BJ (cell line): ENCODE results near the gene LCP1. TPM values are rescaled to one million over a fixed set of nuclear protein-coding genes. Genes with fewer than 3 reads are reported as not detected.

ENCODE experiments used
- CTCF ChIA-PET: fragments of 350-600 bp; formaldehyde crosslinking; extraction: SDS; loops from one replicate; lab custom pipeline; 2021; ENCODE audit warnings: antibody characterized with exemption, inconsistent platforms; lab: Yijun Ruan, JAX
- POLR2A ChIA-PET: fragments of 300-600 bp; sonication (Branson Sonifier 250); formaldehyde crosslinking; extraction: SDS; loops from one replicate; lab custom pipeline; 2021; ENCODE audit warnings: antibody characterized with exemption; lab: Charles Lee
- DNase-seq: peaks from one replicate; pipeline ENCODE4 v3.0.0-alpha.2; 2011; ENCODE audit warnings: low read depth
- H3K27me3 ChIP-seq: 2 replicates; pipeline ENCODE4 v1.6.0; 2011; ENCODE audit warnings: low read length; ENCODE audit not compliant: control insufficient read depth, insufficient read depth
- H3K36me3 ChIP-seq: 2 replicates; pipeline ENCODE4 v1.5.1; 2011; ENCODE audit warnings: low read length; ENCODE audit not compliant: control insufficient read depth, insufficient read depth
- H3K4me3 ChIP-seq: 2 replicates; pipeline ENCODE4 v1.5.1; 2011; ENCODE audit warnings: low read depth, mild to moderate bottlenecking, control low read depth, low read length
- polyA plus RNA-seq: library from polyadenylated mRNA; depleted of rRNA; stranded (reverse); fragments of >200 nt; gene quantifications from 2 replicates; pipeline ENCODE4 v1.2.3, GENCODE V29; 2011
- TF ChIP-seq, protein P1 (sequence below): IDR thresholded peaks from 2 replicates; pipeline ENCODE4 v1.5.1; 2011; ENCODE audit warnings: low read depth, mild to moderate bottlenecking, control low read depth, inconsistent platforms, low read length, moderate library complexity; ENCODE audit not compliant: insufficient read depth

Gene LCP1
- polyA plus RNA-seq, 1 experiment, result 0.06 TPM

DNA sequence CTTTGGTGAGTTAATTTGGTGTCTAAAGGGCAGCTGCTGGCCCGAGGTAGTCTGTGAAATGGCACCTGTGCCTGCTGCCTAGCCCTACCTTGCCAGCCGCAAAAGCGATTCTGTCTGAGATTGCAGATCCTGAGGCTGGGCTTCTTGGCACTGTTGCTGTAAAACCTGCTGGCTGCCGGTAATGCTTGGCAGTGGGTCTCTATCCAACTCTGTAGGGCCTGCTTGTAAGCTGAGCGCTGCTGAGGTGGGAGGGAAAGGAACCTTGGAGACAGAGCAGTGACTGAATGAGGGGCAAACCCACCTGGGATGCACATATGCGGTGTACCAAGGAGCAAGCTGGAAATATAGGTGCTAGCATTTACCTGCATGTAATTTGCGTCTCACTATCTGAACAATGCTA is 11.7 kb downstream of the LCP1 start:
- Histone ChIP-seq H3K36me3 (no peaks in the 10 kb centered on the region), H3K4me3 (no peak overlapping the region), H3K27me3 (peaks cover 5% of the 10 kb centered on the region)
- TF ChIP-seq, protein P1, sequence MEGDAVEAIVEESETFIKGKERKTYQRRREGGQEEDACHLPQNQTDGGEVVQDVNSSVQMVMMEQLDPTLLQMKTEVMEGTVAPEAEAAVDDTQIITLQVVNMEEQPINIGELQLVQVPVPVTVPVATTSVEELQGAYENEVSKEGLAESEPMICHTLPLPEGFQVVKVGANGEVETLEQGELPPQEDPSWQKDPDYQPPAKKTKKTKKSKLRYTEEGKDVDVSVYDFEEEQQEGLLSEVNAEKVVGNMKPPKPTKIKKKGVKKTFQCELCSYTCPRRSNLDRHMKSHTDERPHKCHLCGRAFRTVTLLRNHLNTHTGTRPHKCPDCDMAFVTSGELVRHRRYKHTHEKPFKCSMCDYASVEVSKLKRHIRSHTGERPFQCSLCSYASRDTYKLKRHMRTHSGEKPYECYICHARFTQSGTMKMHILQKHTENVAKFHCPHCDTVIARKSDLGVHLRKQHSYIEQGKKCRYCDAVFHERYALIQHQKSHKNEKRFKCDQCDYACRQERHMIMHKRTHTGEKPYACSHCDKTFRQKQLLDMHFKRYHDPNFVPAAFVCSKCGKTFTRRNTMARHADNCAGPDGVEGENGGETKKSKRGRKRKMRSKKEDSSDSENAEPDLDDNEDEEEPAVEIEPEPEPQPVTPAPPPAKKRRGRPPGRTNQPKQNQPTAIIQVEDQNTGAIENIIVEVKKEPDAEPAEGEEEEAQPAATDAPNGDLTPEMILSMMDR, result no peak
- CTCF ChIA-PET, result interaction anchor here (0.9 to 2.1 kb wide), 3 partner anchors 11 to 31 kb away, joined by 3 to 12 read pairs (median 3); no protein-coding TSS in a partner anchor
- DNase-seq, result no peak
- POLR2A ChIA-PET, result no interaction called here

DNA sequence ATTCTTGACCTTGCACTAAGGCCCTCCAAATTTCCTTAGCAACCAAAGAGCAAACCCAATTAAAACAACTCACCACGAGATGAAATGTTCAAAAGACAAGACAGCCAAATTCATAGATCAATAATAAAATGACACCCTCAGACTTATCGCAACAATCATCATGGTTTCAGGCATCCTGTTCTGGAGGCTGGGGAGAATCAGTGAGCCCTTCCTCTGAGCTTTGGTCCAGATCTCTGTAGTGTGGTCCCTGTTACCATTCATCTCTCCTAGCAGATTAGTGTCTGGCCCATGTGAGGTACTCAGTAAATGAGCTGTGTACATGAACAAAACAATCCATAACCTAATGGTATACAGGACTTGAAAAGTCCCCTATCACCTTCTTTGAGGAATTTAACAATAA is 12.2 kb downstream of the LCP1 start:
- Histone ChIP-seq H3K27me3 (peaks cover 5% of the 10 kb centered on the region), H3K4me3 (no peak overlapping the region), H3K36me3 (no peaks in the 10 kb centered on the region)
- POLR2A ChIA-PET, result no interaction called here
- no peak for DNase-seq
- TF ChIP-seq, protein P1, result no peak
- CTCF ChIA-PET, result interaction anchor here (1.3 to 1.8 kb wide), 2 partner anchors 9 to 15 kb away, joined by 3 to 5 read pairs; no protein-coding TSS in a partner anchor

DNA sequence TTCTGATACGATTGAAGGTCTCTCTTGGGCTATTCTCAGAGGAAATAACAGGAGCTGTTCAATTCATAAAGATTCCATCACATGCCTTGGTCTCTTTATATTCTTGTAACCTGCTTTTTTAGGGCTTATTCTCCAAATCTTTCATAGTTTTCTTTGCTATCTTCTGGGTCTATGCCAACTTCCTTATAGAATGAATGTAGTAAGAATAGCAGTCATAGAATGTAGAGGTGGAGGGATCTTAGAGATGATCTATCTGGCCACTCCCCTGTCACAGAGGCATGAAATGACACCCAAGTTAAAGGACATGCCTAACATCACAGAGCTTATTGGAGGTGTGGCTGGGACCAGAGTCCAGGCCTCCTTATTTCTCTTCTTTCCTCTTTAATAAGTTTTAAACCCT is 13.2 kb downstream of the LCP1 start:
- TF ChIP-seq, protein P1, result no peak
- DNase-seq, result no peak
- CTCF ChIA-PET, result interaction anchor here (0.9 to 2.0 kb wide), 3 partner anchors 8 to 153 kb away, joined by 3 to 6 read pairs (median 5); no protein-coding TSS in a partner anchor
- H3K36me3 ChIP-seq, result no peaks in the 10 kb centered on the region
- peaks cover 5% of the 10 kb centered on the region for H3K27me3 ChIP-seq
- POLR2A ChIA-PET, result no interaction called here
- H3K4me3 ChIP-seq, result no peak overlapping the region

GRCh38 chr13:46168341-46168740 is 13.6 kb downstream of the LCP1 start:
- peaks cover 5% of the 10 kb centered on the region for H3K27me3 ChIP-seq
- ChIA-PET POLR2A (no interaction called here), CTCF (interaction anchor here (0.6 to 2.0 kb wide), 5 partner anchors 8 to 666 kb away, joined by 3 to 6 read pairs (median 5); no protein-coding TSS in a partner anchor)

DNA sequence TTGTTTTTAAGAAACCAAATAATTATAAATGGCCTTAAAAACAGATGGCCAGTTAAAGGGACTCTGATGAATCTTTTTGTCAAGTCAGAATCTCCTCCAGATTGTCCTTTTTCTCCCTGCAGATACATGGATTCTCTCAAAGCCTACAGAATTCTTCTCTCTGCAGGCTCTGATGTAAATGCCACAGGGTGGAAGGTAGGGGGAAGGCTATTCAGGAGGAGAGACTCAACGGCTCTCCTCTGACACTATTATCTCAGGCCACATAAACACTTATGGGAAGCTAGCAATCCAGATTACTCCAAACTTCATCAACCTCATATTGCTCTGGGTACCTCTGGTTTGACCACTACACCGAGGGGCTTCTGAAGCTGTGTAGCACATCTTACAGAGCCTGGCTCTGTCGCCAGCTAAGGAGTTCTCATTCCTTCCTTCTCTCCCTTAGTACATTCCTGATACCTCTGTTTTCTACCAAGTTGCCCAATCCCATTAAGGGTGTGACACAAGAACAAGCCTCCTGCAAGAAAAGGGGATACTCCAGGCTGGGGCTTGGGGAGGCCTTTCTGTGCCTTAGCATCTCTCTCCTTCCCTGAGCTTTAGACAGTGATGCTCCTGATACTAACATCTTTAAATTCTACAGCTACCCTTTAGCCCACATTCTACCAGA is 14.9 kb downstream of the LCP1 start:
- Histone ChIP-seq H3K36me3 (no peaks in the 10 kb centered on the region), H3K4me3 (no peak overlapping the region), H3K27me3 (peaks cover 3% of the 10 kb centered on the region)
- POLR2A ChIA-PET, result interaction anchor here (1.0 kb wide), 1 partner anchor 8 kb away, joined by 4 read pairs; no protein-coding TSS in a partner anchor
- CTCF ChIA-PET, result interaction anchor here (1.0 to 2.0 kb wide), 5 partner anchors 8 to 155 kb away, joined by 3 to 9 read pairs (median 5); no protein-coding TSS in a partner anchor
- no peak for DNase-seq
- TF ChIP-seq, protein P1, result no peak

More at GRCh38 chr13:46168341-46168740, 13.6 kb downstream of the LCP1 start:
- DNase-seq, result no peak
- Histone ChIP-seq H3K4me3 (no peak overlapping the region), H3K36me3 (no peaks in the 10 kb centered on the region)
- TF ChIP-seq, protein P1, result no peak
